ENCODE measurements around the gene OGA. TPM values are rescaled to one million over a fixed set of nuclear protein-coding genes. Genes with fewer than 3 reads are reported as not detected.

OGA gene
- 49.5 and 52.8 TPM in 2 replicates for total RNA-seq

GRCh38 chr10:101818119-101818871 is at the start of gene OGA:
Gene OGA, minus strand, starts transcription at chr10:101818444. Its CDS starts 422 bp downstream, at chr10:101818022.

GRCh38 chr10:101843032-101844021 is 25.1 kb upstream of the OGA start, which contains the start of gene KCNIP2:
Gene KCNIP2, minus strand, starts transcription at chr10:101843800. Its CDS starts 232 bp downstream, at chr10:101843568.

GRCh38 chr10:101782811-101783735 is 35.2 kb downstream of the OGA start, which contains the start of gene NPM3:
Gene NPM3, minus strand, starts transcription at chr10:101783446. Its CDS starts 56 bp downstream, at chr10:101783390.

GRCh38 chr10:101775273-101776160 is 42.7 kb downstream of the OGA start, which contains the start of gene FGF8:
Gene FGF8, minus strand, starts transcription at chr10:101776114. Its CDS starts 214 bp downstream, at chr10:101775900.

Other genes with a start within 250 kb of the OGA start
- gene POLL, start 230.2 kb downstream of the OGA start, total RNA-seq = 20.1 and 22.0 TPM in 2 replicates
- gene DPCD, start 230.1 kb downstream of the OGA start, total RNA-seq = 51.9 and 53.5 TPM in 2 replicates
- 14.4 and 14.5 TPM in 2 replicates for gene FBXW4, start 123.3 kb downstream of the OGA start, total RNA-seq
- gene FGF8, start 42.3 kb downstream of the OGA start, total RNA-seq = not detected in 2 replicates
- gene NPM3, start 35.0 kb downstream of the OGA start, total RNA-seq = 131 and 132 TPM in 2 replicates
- under 0.01 and 0.17 TPM in 2 replicates for gene KCNIP2, start 25.4 kb upstream of the OGA start, total RNA-seq
- 5.9 and 7.9 TPM in 2 replicates for gene ARMH3, start 237.7 kb upstream of the OGA start, total RNA-seq
- gene HPS6, start 246.9 kb upstream of the OGA start, total RNA-seq = 24.2 and 27.4 TPM in 2 replicates

All from bronchus fibroblast of lung (primary cell).